PC-3 (cell line): Measurements from ENCODE around the gene DDX50. TPM values are rescaled to one million over a fixed set of nuclear protein-coding genes. Genes with fewer than 3 reads are reported as not detected.

Source experiments
- ATAC-seq: fragments of 200-7000 bp; cut with Tn5 transposase; 2 replicates; pipeline ENCODE4 v1.9.1; 2020; ENCODE audit warnings: mild to moderate bottlenecking, moderate library complexity
- Bru-seq: library from RNA; stranded (reverse); fragments of 400-500 nt; gene quantifications from one replicate; lab custom pipeline; 2021; lab: Mats Ljungman, UMichigan
- BruChase-seq, 2 experiments: library from RNA; stranded (reverse); fragments of 400-500 nt; gene quantifications; one replicate each; lab custom pipeline; 2021; lab: Mats Ljungman, UMichigan
- BruUV-seq: library from RNA; stranded (reverse); fragments of 400-500 nt; replicated peaks from 2 replicates; lab custom pipeline; 2021; lab: Mats Ljungman, UMichigan
- CTCF ChIA-PET: fragments of 300-600 bp; sonication (Branson Sonifier 250); formaldehyde crosslinking; loops from one replicate; lab custom pipeline; 2022; ENCODE audit warnings: antibody characterized with exemption; lab: Charles Lee
- POLR2A ChIA-PET: fragments of 300-600 bp; sonication (Branson Sonifier 250); formaldehyde crosslinking; loops from one replicate; lab custom pipeline; 2022; ENCODE audit warnings: antibody characterized with exemption; ENCODE audit not compliant: unreplicated experiment; lab: Charles Lee
- DNase-seq: peaks from one replicate; pipeline ENCODE4 v3.0.0-alpha.2; 2015
- H2AFZ ChIP-seq: fragments of 300-600 bp; sonication (generic); 2 replicates; pipeline ENCODE4 v1.6.0; 2016; ENCODE audit warnings: antibody characterized with exemption, low read length
- H3F3A ChIP-seq: fragments of 300-600 bp; sonication (generic); one replicate; pipeline ENCODE4 v1.6.0; 2017; ENCODE audit warnings: antibody characterized with exemption, low read length, control low read depth, mild to moderate bottlenecking; ENCODE audit not compliant: unreplicated experiment
- H3K27ac ChIP-seq: fragments of 300-600 bp; sonication (generic); 2 replicates; pipeline ENCODE4 v1.5.1; 2016; ENCODE audit warnings: mild to moderate bottlenecking, low read length
- H3K27me3 ChIP-seq: fragments of 300-600 bp; sonication (generic); 2 replicates; pipeline ENCODE4 v1.6.1; 2016; ENCODE audit warnings: low read length, mixed read lengths
- H3K36me3 ChIP-seq: fragments of 300-600 bp; sonication (generic); 2 replicates; pipeline ENCODE4 v1.6.1; 2016; ENCODE audit warnings: low read depth, mixed run types, low read length, mixed read lengths
- H3K4me1 ChIP-seq: fragments of 300-600 bp; sonication (generic); 2 replicates; pipeline ENCODE4 v1.5.1; 2016; ENCODE audit warnings: low read length; ENCODE audit not compliant: insufficient read depth
- H3K4me2 ChIP-seq: fragments of 300-600 bp; sonication (generic); 2 replicates; pipeline ENCODE4 v1.6.0; 2016; ENCODE audit warnings: low read length
- H3K4me3 ChIP-seq: fragments of 300-600 bp; sonication (generic); 2 replicates; pipeline ENCODE4 v1.5.1; 2016; ENCODE audit warnings: mild to moderate bottlenecking, low read length, mixed read lengths
- H3K79me2 ChIP-seq: fragments of 300-600 bp; sonication (generic); 2 replicates; pipeline ENCODE4 v1.6.1; 2017; ENCODE audit warnings: low read length, mixed read lengths
- H3K9ac ChIP-seq: fragments of 300-600 bp; sonication (generic); 2 replicates; pipeline ENCODE4 v1.6.0; 2016; ENCODE audit warnings: mild to moderate bottlenecking, low read length
- H3K9me2 ChIP-seq: fragments of 300-600 bp; sonication (generic); replicated peaks from 2 replicates; pipeline ENCODE4 v1.6.1; 2016; ENCODE audit warnings: mixed run types, low read length, mixed read lengths
- H3K9me3 ChIP-seq: fragments of 300-600 bp; sonication (generic); 2 replicates; pipeline ENCODE4 v1.6.1; 2016; ENCODE audit warnings: low read length, mixed read lengths
- H4K20me1 ChIP-seq: fragments of 300-600 bp; sonication (generic); 2 replicates; pipeline ENCODE4 v1.6.1; 2016; ENCODE audit warnings: low read length, mixed read lengths
- CTCF ChIP-seq: fragments of 300-600 bp; sonication (generic); conservative IDR thresholded peaks from 2 replicates; pipeline ENCODE4 v1.5.1; 2017; ENCODE audit warnings: antibody characterized with exemption, low read depth, mild to moderate bottlenecking, low read length
- EZH2 ChIP-seq: fragments of 300-600 bp; sonication (generic); IDR thresholded peaks from one replicate; pipeline ENCODE4 v1.6.1; 2017; ENCODE audit warnings: antibody characterized with exemption, mild to moderate bottlenecking, low read length; ENCODE audit not compliant: unreplicated experiment
- EZH2phosphoT487 ChIP-seq: fragments of 300-600 bp; sonication (generic); IDR thresholded peaks from 2 replicates; pipeline ENCODE4 v1.6.1; 2018; ENCODE audit warnings: mild to moderate bottlenecking, antibody characterized with exemption, low read length, borderline replicate concordance
- intact Hi-C: fragments of 100-400 bp; cut with micrococcal nuclease; formaldehyde crosslinking; loops from 2 replicates; pipeline ENCODE4 v1.9.0; 2023
- long read RNA-seq: library from polyadenylated mRNA; unstranded; transcript quantifications from one replicate; pipeline ENCODE4 v2.0.0, GENCODE V29; 2021; ENCODE audit not compliant: unreplicated experiment
- total RNA-seq: library from RNA; depleted of rRNA; stranded (reverse); fragments of >200 nt; gene quantifications from 2 replicates; pipeline ENCODE4 v1.2.3, GENCODE V29; 2014; rRNA removed

DDX50 gene
- total RNA-seq (40.4 and 41.4 TPM in 2 replicates), Bru-seq, nascent RNA (percentile 82 among the genes with signal in this experiment), BruChase-seq, experiment 1, labeled RNA remaining after a 6-hour chase (percentile 79 among the genes with signal in this experiment), BruChase-seq, experiment 2, labeled RNA remaining after a 2-hour chase (percentile 78 among the genes with signal in this experiment)
- long read RNA-seq, transcript DDX50-201 (15 exons, 2,538 nt) = major isoform, 48 of 70 reads
- long read RNA-seq, partial matches to known transcripts = 4 of 70 reads
- long read RNA-seq, other reads (novel, unspliced or antisense) = 18 of 70 reads

- peaks cover under 1% of the 10 kb centered on the region; the same call in 1 of the 2 replicates for H3K36me3 ChIP-seq
- H3K9me2 ChIP-seq = no peaks in the 10 kb centered on the region
- H3F3A ChIP-seq = no peaks in the 10 kb centered on the region
- ChIA-PET POLR2A (no interaction called here), CTCF (interaction anchor here (0.5 kb wide), 1 partner anchor 235 kb away, joined by 3 read pairs; no protein-coding TSS in a partner anchor)
- peaks cover 49% of the 10 kb centered on the region for H3K79me2 ChIP-seq
- DNase-seq (peak; percentile 100), ATAC-seq (peak; percentile 96)
- no peak for TF ChIP-seq EZH2phosphoT487
- TF ChIP-seq CTCF = no peak
- no peak for TF ChIP-seq EZH2
- H3K9ac ChIP-seq = peak within 1 kb of the TSS; percentile 90
- H3K4me1 ChIP-seq = peaks cover 16% of the 10 kb centered on the region
- H3K27me3 ChIP-seq = no peaks in the 10 kb centered on the region
- peak within 1 kb of the TSS; percentile 96 for H2AFZ ChIP-seq
- H3K9me3 ChIP-seq = no peaks in the 10 kb centered on the region
- H3K4me3 ChIP-seq = peak within 1 kb of the TSS; percentile 88
- H3K27ac ChIP-seq = peak within 1 kb of the TSS; percentile 85
- no peaks in the 10 kb centered on the region for H4K20me1 ChIP-seq
- intact Hi-C loops = loop anchor here (1.0 to 5.0 kb wide), 2 partner anchors 109 to 569 kb away; partner anchors contain the start of genes HNRNPH3 and PBLD
- H3K4me2 ChIP-seq = peak within 1 kb of the TSS; percentile 92
- BruUV-seq = TSS peak; percentile 77
Measured at GRCh38 chr10:68901105-68901927, at the start of gene DDX50. Gene DDX50 (plus strand): TSS chr10:68901315. CDS start chr10:68901385, 70 bp downstream.

- Histone ChIP-seq H3F3A (no peaks in the 10 kb centered on the region), H3K4me3 (no peak overlapping the region), H3K36me3 (no peaks in the 10 kb centered on the region; the same call in 1 of the 2 replicates), H3K9me2 (no peaks in the 10 kb centered on the region), H4K20me1 (no peaks in the 10 kb centered on the region), H3K27me3 (no peaks in the 10 kb centered on the region), H3K27ac (no peak overlapping the region), H3K4me2 (no peak overlapping the region), H2AFZ (no peak overlapping the region), H3K79me2 (no peaks in the 10 kb centered on the region), H3K9ac (no peak overlapping the region), H3K4me1 (no peaks in the 10 kb centered on the region), H3K9me3 (peaks cover 9% of the 10 kb centered on the region)
- no peak for DNase-seq
- no peak for TF ChIP-seq CTCF
- no peak for TF ChIP-seq EZH2
- TF ChIP-seq EZH2phosphoT487 = no peak
- intact Hi-C loops = no loop called here
- BruUV-seq = no TSS peak
- POLR2A ChIA-PET = no interaction called here
- CTCF ChIA-PET = no interaction called here
- ATAC-seq = no peak
Measured at GRCh38 chr10:68856352-68856751, 44.8 kb upstream of the DDX50 start.
